Activated T-helper 17 cell treated with anti-CD3 and anti-CD28 coated beads, Interleukin-2, amount 50 U/mL, for 72 hours (primary cell): ENCODE results near the gene UCN3. TPM values are rescaled to one million over a fixed set of nuclear protein-coding genes. Genes with fewer than 3 reads are reported as not detected.
A peak's percentile ranks its signal among the peaks of the same experiment; 100 is the strongest.

Experiments used
- ATAC-seq: fragments of 150-1000 bp; cut with Tn5 transposase; replicated peaks from 2 replicates; pipeline ENCODE4 v1.10.0; 2021; ENCODE audit warnings: mild to moderate bottlenecking, moderate library complexity
- H3K27ac Mint-ChIP-seq: one replicate; pipeline ENCODE4 v1.8.0; 2022; ENCODE audit warnings: mixed read lengths
- H3K27me3 Mint-ChIP-seq: one replicate; pipeline ENCODE4 v1.8.0; 2022; ENCODE audit warnings: mixed read lengths
- H3K36me3 Mint-ChIP-seq: one replicate; pipeline ENCODE4 v1.8.0; 2022; ENCODE audit warnings: low read depth, mild to moderate bottlenecking, mixed read lengths
- H3K4me1 Mint-ChIP-seq: one replicate; pipeline ENCODE4 v1.8.0; 2022; ENCODE audit warnings: mixed read lengths
- H3K4me3 Mint-ChIP-seq: one replicate; pipeline ENCODE4 v1.8.0; 2022; ENCODE audit warnings: mild to moderate bottlenecking, mixed read lengths
- H3K9me3 Mint-ChIP-seq: one replicate; pipeline ENCODE4 v1.8.0; 2022; ENCODE audit warnings: mixed read lengths
- total RNA-seq, 2 donors: library from RNA; stranded (reverse); gene quantifications; one replicate each; pipeline ENCODE4 v1.2.3, GENCODE V29; 2022

UCN3 gene
- total RNA-seq, 2 donors from 2014 or later = not detected

GRCh38 chr10:5354068-5354467, 10.7 kb upstream of the UCN3 start:
- Mint-ChIP-seq H3K36me3 (no peaks in the 10 kb centered on the region), H3K9me3 (no peaks in the 10 kb centered on the region), H3K4me1 (no peaks in the 10 kb centered on the region), H3K4me3 (no peak overlapping the region), H3K27me3 (peaks cover 13% of the 10 kb centered on the region), H3K27ac (no peak overlapping the region)
- no peak for ATAC-seq

GRCh38 chr10:5355594-5356301, 9.0 kb upstream of the UCN3 start:
- peaks cover 21% of the 10 kb centered on the region for H3K27me3 Mint-ChIP-seq

DNA sequence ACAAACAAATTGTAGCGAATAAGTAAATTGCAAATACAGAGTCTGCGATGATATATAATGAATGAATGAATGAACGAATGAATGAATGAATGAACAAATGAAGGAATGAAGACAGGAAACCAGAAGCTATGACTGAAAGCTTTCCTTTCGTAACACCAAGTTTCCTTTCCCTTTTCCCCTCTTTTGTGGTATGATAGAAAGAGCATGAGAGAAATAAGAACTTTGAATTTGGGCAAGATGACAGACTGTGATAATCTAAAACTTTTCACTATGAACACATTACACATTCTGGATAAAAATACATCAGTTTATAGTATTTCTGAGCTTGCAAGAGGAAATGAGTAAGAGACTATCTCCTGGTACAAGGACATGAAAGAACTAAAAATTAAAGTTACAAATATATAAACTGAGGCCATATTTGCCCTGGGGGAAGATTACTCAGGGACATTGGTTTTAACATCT, 8.4 kb upstream of the UCN3 start:
- H3K27me3 Mint-ChIP-seq = peaks cover 21% of the 10 kb centered on the region
- ATAC-seq = peak; percentile 84
- no peak overlapping the region for H3K4me3 Mint-ChIP-seq
- no peaks in the 10 kb centered on the region for H3K4me1 Mint-ChIP-seq
- H3K27ac Mint-ChIP-seq = no peak overlapping the region
- no peaks in the 10 kb centered on the region for H3K36me3 Mint-ChIP-seq
- H3K9me3 Mint-ChIP-seq = no peaks in the 10 kb centered on the region

More at GRCh38 chr10:5355594-5356301, 9.0 kb upstream of the UCN3 start:
- H3K27ac Mint-ChIP-seq = no peak overlapping the region
- H3K9me3 Mint-ChIP-seq = no peaks in the 10 kb centered on the region
- no peaks in the 10 kb centered on the region for H3K4me1 Mint-ChIP-seq
- peak; percentile 42 for ATAC-seq
- no peaks in the 10 kb centered on the region for H3K36me3 Mint-ChIP-seq
- H3K4me3 Mint-ChIP-seq = no peak overlapping the region

- H3K27ac Mint-ChIP-seq = no peak overlapping the region
These were observed 4.3 kb upstream of the UCN3 start for GRCh38 chr10:5360318-5360915.

DNA sequence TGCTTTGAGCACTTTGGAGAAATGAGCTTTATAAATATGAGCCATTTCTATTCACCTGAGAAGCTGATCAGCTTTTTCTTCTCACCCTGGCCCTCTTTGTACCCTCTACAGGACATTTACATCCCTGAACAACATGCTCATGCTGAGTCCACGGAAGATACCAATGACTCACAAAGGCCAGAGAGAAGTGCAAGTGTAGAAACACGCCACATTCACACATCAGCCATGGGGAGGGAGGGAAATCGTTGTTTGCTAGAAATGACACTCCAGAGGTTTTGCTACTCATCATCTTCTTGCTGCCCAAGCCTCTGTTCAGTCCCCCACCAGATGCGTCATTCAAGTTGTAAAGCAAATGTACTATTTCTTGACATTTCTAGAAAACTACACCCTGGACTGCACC, 2.8 kb upstream of the UCN3 start:
- ATAC-seq = no peak
- peaks cover 19% of the 10 kb centered on the region for H3K27me3 Mint-ChIP-seq
- H3K4me1 Mint-ChIP-seq = no peaks in the 10 kb centered on the region
- H3K9me3 Mint-ChIP-seq = no peaks in the 10 kb centered on the region
- no peaks in the 10 kb centered on the region for H3K36me3 Mint-ChIP-seq
- H3K4me3 Mint-ChIP-seq = no peak overlapping the region
- no peak overlapping the region for H3K27ac Mint-ChIP-seq

More at GRCh38 chr10:5360318-5360915, 4.3 kb upstream of the UCN3 start:
- Mint-ChIP-seq H3K9me3 (no peaks in the 10 kb centered on the region), H3K4me1 (no peaks in the 10 kb centered on the region), H3K36me3 (no peaks in the 10 kb centered on the region), H3K27me3 (peaks cover 19% of the 10 kb centered on the region), H3K4me3 (no peak overlapping the region)
- no peak for ATAC-seq

DNA sequence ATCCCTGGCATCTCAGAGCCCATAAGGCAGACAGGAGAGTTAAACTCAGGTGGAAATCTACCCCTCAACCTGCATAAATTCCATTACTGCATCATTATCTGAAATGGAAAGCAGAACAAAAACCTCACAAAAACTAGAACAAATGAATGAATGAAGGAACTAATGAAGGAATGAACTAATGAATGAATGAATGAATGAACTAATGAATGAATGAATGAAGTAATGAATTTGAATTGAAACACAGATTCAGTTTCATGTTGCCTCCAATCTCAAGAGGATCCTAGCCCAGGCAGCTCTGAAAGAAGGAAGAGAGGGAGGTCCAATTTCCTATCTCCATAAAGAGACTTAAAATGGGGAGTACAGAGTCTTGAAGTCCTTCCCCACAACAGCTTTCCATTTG, 1.9 kb upstream of the UCN3 start:
- Mint-ChIP-seq H3K4me1 (no peaks in the 10 kb centered on the region), H3K27ac (no peak overlapping the region), H3K36me3 (no peaks in the 10 kb centered on the region), H3K9me3 (no peaks in the 10 kb centered on the region), H3K27me3 (peaks cover 19% of the 10 kb centered on the region), H3K4me3 (no peak overlapping the region)
- ATAC-seq = no peak

DNA sequence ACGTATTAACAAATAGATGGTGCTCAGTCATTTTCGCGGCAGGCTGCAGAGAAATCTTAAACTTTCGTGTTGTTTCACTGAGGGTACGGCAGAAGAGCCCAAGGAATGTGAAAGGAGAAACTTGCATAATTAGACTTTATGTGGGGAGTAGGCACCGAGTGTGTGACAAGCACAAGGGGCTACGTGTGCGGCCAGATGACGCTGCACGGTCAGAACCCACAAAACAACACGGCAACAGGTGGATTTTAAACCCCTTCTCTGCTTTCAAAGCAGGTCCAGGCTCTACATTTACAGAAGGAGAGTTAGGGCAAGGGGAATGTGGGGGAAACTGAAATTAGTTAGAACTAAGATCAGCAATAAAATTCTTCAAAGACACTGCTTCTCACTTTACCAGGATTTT, 392 bp upstream of the UCN3 start:
- Mint-ChIP-seq H3K27me3 (peaks cover 12% of the 10 kb centered on the region), H3K9me3 (no peaks in the 10 kb centered on the region), H3K27ac (no peak overlapping the region), H3K36me3 (no peaks in the 10 kb centered on the region), H3K4me3 (no peak overlapping the region), H3K4me1 (no peaks in the 10 kb centered on the region)
- ATAC-seq = no peak

DNA sequence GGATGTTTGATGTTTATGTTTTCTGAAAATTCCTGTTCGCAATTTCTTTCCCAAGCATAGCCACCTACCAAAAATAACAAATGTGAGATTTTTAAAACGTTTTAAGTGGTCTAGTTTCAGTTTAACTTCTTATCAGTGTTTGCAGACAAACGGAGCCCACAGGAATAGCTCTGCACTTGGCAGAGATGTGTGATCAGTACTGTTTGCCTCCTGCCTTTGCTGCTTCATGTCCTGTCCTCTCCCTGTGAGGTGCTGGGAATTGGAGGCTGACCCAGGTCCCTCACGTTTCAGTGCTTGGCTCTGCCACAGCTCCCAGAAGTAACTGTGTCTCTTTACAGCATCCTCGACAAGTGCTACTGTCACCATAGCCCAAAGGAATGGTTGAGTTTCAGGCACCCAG, 1.2 kb downstream of the UCN3 start:
- H3K36me3 Mint-ChIP-seq = no peaks in the 10 kb centered on the region

GRCh38 chr10:5369362-5370158, 4.8 kb downstream of the UCN3 start:
- Mint-ChIP-seq H3K36me3 (no peaks in the 10 kb centered on the region), H3K4me3 (no peak overlapping the region), H3K4me1 (peaks cover 3% of the 10 kb centered on the region), H3K27me3 (no peaks in the 10 kb centered on the region), H3K9me3 (peaks cover 9% of the 10 kb centered on the region), H3K27ac (no peak overlapping the region)
- no peak for ATAC-seq

More for the DNA sequence above, 1.2 kb downstream of the UCN3 start:
- Mint-ChIP-seq H3K9me3 (peaks cover 7% of the 10 kb centered on the region), H3K4me1 (peaks cover 3% of the 10 kb centered on the region), H3K27ac (no peak overlapping the region), H3K27me3 (peaks cover 4% of the 10 kb centered on the region), H3K4me3 (no peak overlapping the region)
- no peak for ATAC-seq

- peaks cover 9% of the 10 kb centered on the region for H3K9me3 Mint-ChIP-seq
- peaks cover 3% of the 10 kb centered on the region for H3K4me1 Mint-ChIP-seq
- no peak overlapping the region for H3K27ac Mint-ChIP-seq
- no peak overlapping the region for H3K4me3 Mint-ChIP-seq
- H3K27me3 Mint-ChIP-seq = no peaks in the 10 kb centered on the region
- no peaks in the 10 kb centered on the region for H3K36me3 Mint-ChIP-seq
- no peak for ATAC-seq
These were observed 6.0 kb downstream of the UCN3 start for GRCh38 chr10:5370493-5371352.

- Mint-ChIP-seq H3K9me3 (peaks cover 9% of the 10 kb centered on the region), H3K27ac (no peak overlapping the region), H3K27me3 (no peaks in the 10 kb centered on the region), H3K4me3 (no peak overlapping the region), H3K4me1 (peaks cover 3% of the 10 kb centered on the region), H3K36me3 (no peaks in the 10 kb centered on the region)
- no peak for ATAC-seq
These were observed 8.5 kb downstream of the UCN3 start for GRCh38 chr10:5373307-5373706.

GRCh38 chr10:5373891-5374611, 9.3 kb downstream of the UCN3 start:
- no peak overlapping the region for H3K27ac Mint-ChIP-seq
- ATAC-seq = no peak
- peaks cover 3% of the 10 kb centered on the region for H3K4me1 Mint-ChIP-seq
- no peaks in the 10 kb centered on the region for H3K36me3 Mint-ChIP-seq
- peaks cover 9% of the 10 kb centered on the region for H3K9me3 Mint-ChIP-seq
- no peak overlapping the region for H3K4me3 Mint-ChIP-seq
- H3K27me3 Mint-ChIP-seq = no peaks in the 10 kb centered on the region

GRCh38 chr10:5376450-5376849, 11.7 kb downstream of the UCN3 start:
- Mint-ChIP-seq H3K4me1 (no peaks in the 10 kb centered on the region), H3K36me3 (no peaks in the 10 kb centered on the region), H3K4me3 (no peak overlapping the region), H3K9me3 (no peaks in the 10 kb centered on the region), H3K27ac (no peak overlapping the region), H3K27me3 (no peaks in the 10 kb centered on the region)
- ATAC-seq = no peak
